ENCODE measurements around the gene ITGA2.
"Not testable (repeated sequence)": the region's sequence is repeated elsewhere in the genome, so short reads cannot be mapped to it uniquely, and the experiment has no call there.

Gene ITGA2

DNA sequence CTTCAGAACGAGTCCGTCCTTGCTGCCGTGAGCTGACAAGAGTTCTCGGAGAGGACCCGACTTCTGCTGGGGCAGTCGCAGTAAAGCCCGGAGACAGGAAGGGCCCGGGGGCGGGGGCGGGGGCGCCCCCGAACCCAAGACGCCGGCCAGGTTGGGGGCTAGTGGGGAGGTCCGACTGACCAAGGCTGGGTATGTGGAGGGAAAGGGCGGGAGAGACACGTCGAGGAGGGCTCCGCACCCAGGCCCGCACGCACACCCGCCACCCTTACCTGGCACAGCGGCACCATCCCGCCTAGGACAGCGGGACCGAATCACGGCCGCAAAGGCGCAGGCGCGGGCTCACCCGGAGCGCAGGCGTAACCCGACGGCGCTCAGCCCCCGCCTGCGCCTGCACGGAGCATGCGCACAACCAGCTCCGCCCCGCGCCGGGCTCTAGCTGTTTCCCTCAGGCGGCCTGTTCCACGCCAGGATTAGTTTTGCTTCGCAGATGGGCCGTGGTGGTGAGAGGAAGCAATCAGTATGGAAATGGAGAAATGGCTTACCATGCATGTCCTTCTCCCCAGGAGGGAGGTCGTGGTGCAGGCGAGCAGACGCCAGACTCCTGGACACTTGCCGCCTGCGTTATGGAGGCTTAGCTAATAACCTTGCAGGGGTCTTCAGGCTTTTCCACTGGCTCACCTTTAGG lies 120.4 kb downstream of the ITGA2 start, which contains the start of gene MOCS2:
Gene MOCS2 (minus strand): TSS at position 315 of the 685 bp plus-strand sequence. CDS start 2,583 bp downstream, outside the sequence.
- peak; percentile 98 to 99 for ATAC-seq

GRCh38 chr5:53110156-53110555 lies 121.0 kb downstream of the ITGA2 start:
- peak; percentile 1 for ATAC-seq

DNA sequence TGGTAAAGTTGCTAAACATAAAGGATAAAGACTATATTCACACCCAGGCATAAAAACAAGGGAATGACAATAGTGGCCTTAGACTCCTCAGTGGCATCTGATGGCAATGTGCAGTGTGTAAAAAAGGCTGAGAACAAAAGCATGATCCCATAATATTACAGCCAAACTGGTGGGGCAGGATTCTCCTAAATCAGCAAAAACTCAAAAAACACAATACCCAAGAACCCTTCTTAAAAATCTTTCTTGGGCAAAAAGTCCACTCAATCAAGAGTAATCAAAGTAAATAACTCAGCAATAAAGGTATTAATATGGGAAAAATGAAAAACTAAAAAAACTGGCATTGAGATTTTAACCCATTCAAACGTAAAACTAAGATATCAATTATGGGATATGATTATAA lies 122.0 kb downstream of the ITGA2 start:
- ATAC-seq: no peak

GRCh38 chr5:53112307-53112706 lies 123.2 kb downstream of the ITGA2 start:
- ATAC-seq: not testable (repeated sequence)

GRCh38 chr5:53112909-53113308 lies 123.8 kb downstream of the ITGA2 start:
- ATAC-seq: no peak

GRCh38 chr5:53113947-53114346 lies 124.8 kb downstream of the ITGA2 start:
- no peak for ATAC-seq

GRCh38 chr5:53114988-53115387 lies 125.8 kb downstream of the ITGA2 start:
- ATAC-seq: no peak

DNA sequence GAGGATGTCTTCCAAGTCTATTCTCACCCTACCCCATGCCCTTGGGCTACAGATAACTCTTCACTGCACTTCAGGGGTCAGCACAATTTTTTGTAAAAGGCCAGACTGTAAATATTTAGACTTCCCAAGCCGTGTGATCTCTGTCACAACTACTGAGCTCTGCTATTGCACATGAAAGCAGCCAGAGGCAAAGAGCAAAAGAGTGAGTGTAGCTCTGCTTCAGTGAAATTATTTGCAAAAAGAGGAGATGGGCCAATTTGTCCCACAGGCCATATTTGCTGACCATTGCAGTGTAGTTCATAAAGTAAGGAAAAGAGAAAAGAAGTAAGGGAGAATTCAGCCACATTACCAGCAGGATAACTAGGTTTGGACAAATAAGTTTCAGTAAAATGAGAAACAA lies 127.4 kb downstream of the ITGA2 start:
- no peak for ATAC-seq

GRCh38 chr5:53118879-53119278 lies 129.7 kb downstream of the ITGA2 start:
- ATAC-seq: no peak

DNA sequence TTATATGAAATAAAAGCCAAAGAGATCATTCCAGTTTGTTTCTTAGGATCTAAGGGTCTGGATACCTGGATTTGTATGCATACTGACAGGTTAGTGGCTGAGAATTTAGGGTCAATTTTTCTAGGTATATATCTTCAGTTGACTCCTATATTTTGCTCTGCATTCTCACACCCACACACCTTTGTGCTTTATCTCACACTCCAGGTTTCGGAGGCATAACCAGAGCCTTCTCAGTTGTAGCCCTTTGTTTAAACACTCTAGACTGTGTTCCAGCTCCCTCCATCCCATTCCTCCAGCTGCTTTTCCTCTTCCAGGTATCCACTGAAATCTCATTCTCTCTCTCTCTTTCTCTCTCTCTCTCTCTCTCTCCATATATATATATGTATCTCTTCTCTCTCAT lies 131.0 kb downstream of the ITGA2 start:
- no peak for ATAC-seq

- no peak for ATAC-seq
These were observed 134.6 kb downstream of the ITGA2 start for GRCh38 chr5:53123702-53124101.

DNA sequence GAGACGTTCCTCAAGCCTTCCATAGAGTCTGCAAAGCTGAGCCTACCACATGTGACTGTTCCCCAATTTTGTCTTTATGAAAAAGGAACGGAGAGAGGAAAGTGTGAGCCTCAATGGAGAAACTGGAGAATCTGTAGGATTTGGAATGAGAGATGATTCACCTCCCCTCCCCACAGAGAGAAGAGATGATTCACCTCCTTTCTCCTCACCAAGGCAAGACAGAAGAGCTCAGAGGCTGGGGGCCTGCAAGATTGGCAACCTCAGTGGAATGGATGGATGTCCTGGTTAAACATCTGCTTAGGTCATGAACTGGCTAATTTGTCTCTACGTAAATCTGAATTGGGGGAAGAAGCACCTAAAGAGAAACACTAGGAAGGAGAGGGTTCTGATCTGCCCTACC lies 137.4 kb downstream of the ITGA2 start:
- ATAC-seq: no peak

- no peak for ATAC-seq
These were observed 138.0 kb downstream of the ITGA2 start for GRCh38 chr5:53127107-53127506.

GRCh38 chr5:53128481-53128880 lies 139.3 kb downstream of the ITGA2 start:
- no peak for ATAC-seq

DNA sequence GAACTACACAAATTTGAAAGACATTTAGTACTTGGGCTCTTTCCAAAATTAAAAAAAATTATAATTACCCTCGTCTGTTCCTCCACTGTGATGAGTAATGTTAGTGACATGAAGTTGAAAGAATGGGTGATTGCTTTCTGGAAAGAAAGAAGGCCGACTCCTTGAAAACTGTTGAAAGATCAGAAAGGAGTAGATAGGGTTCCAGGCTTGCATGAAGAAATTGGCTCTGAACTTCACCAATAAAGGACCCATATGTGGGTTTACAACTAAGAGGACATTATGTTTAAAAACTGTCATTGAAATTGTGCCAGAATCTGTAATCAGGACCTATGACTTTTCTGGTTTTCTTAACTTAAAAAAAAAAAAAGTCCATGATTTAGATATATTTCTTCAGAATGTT lies 141.1 kb downstream of the ITGA2 start:
- ATAC-seq: no peak

GRCh38 chr5:53133020-53133419 lies 143.9 kb downstream of the ITGA2 start:
- ATAC-seq: no peak

All from activated CD4-positive, CD25-positive, alpha-beta regulatory T cell treated with anti-CD3 and anti-CD28 coated beads, Interleukin-2, amount 50 U/mL, for 24 hours (primary cell).